ENCODE data around the gene SLC40A1. TPM values are rescaled to one million over a fixed set of nuclear protein-coding genes. Genes with fewer than 3 reads are reported as not detected.

The SLC40A1 gene
- total RNA-seq, 3 donors from 2014 or later, result 42.2 to 183 (median 162) TPM

- Histone ChIP-seq H3K27me3 (no peaks in the 10 kb centered on the region), H3K9me3 (no peaks in the 10 kb centered on the region), H3K4me1 (no peaks in the 10 kb centered on the region), H3K4me3 (peak overlapping the region; percentile 64 to 81 (median 67)), H3K27ac (peak overlapping the region in 1 of 2 donors; percentile 8), H3K36me3 (no peaks in the 10 kb centered on the region)
- DNase-seq (ENCODE audit: low spot score in 2 of 2), result no peak
- intact Hi-C loops (cut with DNase I; ENCODE audit: low total_unique reads), result no loop called here
- no peak for TF ChIP-seq POLR2A (IDR thresholded peaks at IDR 0.05)
- no peak for TF ChIP-seq CTCF (IDR thresholded peaks at IDR 0.05)
- TF ChIP-seq POLR2AphosphoS5 (IDR thresholded peaks at IDR 0.05), result no peak
These were observed 2.2 kb downstream of the SLC40A1 start for GRCh38 chr2:189578272-189578950.

GRCh38 chr2:189577121-189577520 is 3.5 kb downstream of the SLC40A1 start:
- H3K4me3 ChIP-seq, result peak overlapping the region in 2 of 3 donors; percentile 64 to 81
- no peaks in the 10 kb centered on the region for H3K36me3 ChIP-seq
- no peaks in the 10 kb centered on the region for H3K9me3 ChIP-seq
- H3K27ac ChIP-seq, result peak overlapping the region; percentile 1 to 33
- intact Hi-C loops (cut with DNase I; ENCODE audit: low total_unique reads), result no loop called here
- no peak for DNase-seq (ENCODE audit: low spot score in 2 of 2)
- H3K4me1 ChIP-seq, result no peaks in the 10 kb centered on the region
- no peak for TF ChIP-seq POLR2A (IDR thresholded peaks at IDR 0.05)
- no peak for TF ChIP-seq CTCF (IDR thresholded peaks at IDR 0.05)
- no peak for TF ChIP-seq POLR2AphosphoS5 (IDR thresholded peaks at IDR 0.05)
- H3K27me3 ChIP-seq, result no peaks in the 10 kb centered on the region

DNA sequence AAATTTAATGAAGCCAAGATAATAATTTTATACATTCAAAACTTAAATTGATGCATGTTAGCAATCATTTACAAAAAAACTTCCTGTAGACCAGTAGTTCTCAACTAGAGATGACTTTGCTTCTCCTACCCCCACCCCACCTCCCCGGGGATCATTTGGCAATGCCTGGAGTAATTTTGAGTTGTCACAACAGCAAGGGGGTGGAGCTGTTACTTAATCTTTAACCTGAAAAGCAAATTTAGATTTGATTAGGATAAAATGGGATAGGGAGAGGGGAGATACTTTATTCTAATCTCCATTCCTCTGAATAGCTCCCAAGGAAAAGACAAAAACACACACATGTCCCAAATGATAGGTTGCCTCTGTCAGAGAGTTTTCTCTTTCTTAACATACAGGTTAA is 4.2 kb downstream of the SLC40A1 start:
- Histone ChIP-seq H3K4me1 (no peaks in the 10 kb centered on the region), H3K4me3 (peak overlapping the region in 2 of 3 donors; percentile 64 to 81), H3K9me3 (no peaks in the 10 kb centered on the region), H3K27ac (peak overlapping the region; percentile 1 to 26), H3K27me3 (no peaks in the 10 kb centered on the region), H3K36me3 (no peaks in the 10 kb centered on the region)
- intact Hi-C loops (cut with DNase I; ENCODE audit: low total_unique reads), result no loop called here
- TF ChIP-seq POLR2AphosphoS5 (IDR thresholded peaks at IDR 0.05) (no peak), CTCF (IDR thresholded peaks at IDR 0.05) (no peak), POLR2A (IDR thresholded peaks at IDR 0.05) (no peak)
- DNase-seq (ENCODE audit: low spot score in 2 of 2), result no peak

- TF ChIP-seq POLR2AphosphoS5 (IDR thresholded peaks at IDR 0.05) (no peak), POLR2A (IDR thresholded peaks at IDR 0.05) (no peak), CTCF (IDR thresholded peaks at IDR 0.05) (no peak)
- intact Hi-C loops (cut with DNase I; ENCODE audit: low total_unique reads), result no loop called here
- H3K4me1 ChIP-seq, result no peaks in the 10 kb centered on the region
- H3K9me3 ChIP-seq, result no peaks in the 10 kb centered on the region
- DNase-seq (ENCODE audit: low spot score in 2 of 2), result no peak
- no peaks in the 10 kb centered on the region for H3K36me3 ChIP-seq
- H3K4me3 ChIP-seq, result peak overlapping the region in 2 of 3 donors; percentile 19 to 35
- H3K27me3 ChIP-seq, result no peaks in the 10 kb centered on the region
- H3K27ac ChIP-seq, result peak overlapping the region; percentile 10 to 65
These were observed 5.7 kb downstream of the SLC40A1 start for GRCh38 chr2:189574793-189575475.

- Histone ChIP-seq H3K9me3 (no peaks in the 10 kb centered on the region), H3K36me3 (no peaks in the 10 kb centered on the region), H3K27me3 (no peaks in the 10 kb centered on the region), H3K4me3 (no peak overlapping the region), H3K27ac (no peak overlapping the region), H3K4me1 (no peaks in the 10 kb centered on the region)
- no peak for TF ChIP-seq POLR2AphosphoS5 (IDR thresholded peaks at IDR 0.05)
- no peak for TF ChIP-seq POLR2A (IDR thresholded peaks at IDR 0.05)
- TF ChIP-seq CTCF (IDR thresholded peaks at IDR 0.05), result no peak
- DNase-seq (ENCODE audit: low spot score in 2 of 2), result no peak
- intact Hi-C loops (cut with DNase I; ENCODE audit: low total_unique reads), result no loop called here
These were observed 10.0 kb downstream of the SLC40A1 start for GRCh38 chr2:189570570-189571031.
